A549 (cell line): Measurements from ENCODE around the gene HBG1. TPM values are rescaled to one million over a fixed set of nuclear protein-coding genes. Genes with fewer than 3 reads are reported as not detected.
"Not testable (repeated sequence)": the region's sequence is repeated elsewhere in the genome, so short reads cannot be mapped to it uniquely, and the experiment has no call there.

ENCODE experiments used
- ATAC-seq, 2 experiments: fragments of 200-7000 bp in 1 of 2; fragments of >200 bp in 1 of 2; cut with Nextera tagmentation in 1 of 2; cut with Tn5 transposase in 1 of 2; 3 replicates each; pipeline versions ENCODE4 v1.8.0 to v1.9.1; 2018 to 2020; ENCODE audit warnings: mild to moderate bottlenecking in 1 of 2, moderate library complexity in 1 of 2
- CTCF ChIA-PET: fragments of 300-600 bp; sonication (Branson Sonifier 250); formaldehyde crosslinking; extraction: SDS; loops from one replicate; lab custom pipeline; 2021; ENCODE audit warnings: antibody characterized with exemption, inconsistent platforms; lab: Yijun Ruan, JAX
- POLR2A ChIA-PET: fragments of 350-600 bp; formaldehyde crosslinking; extraction: SDS; loops from one replicate; lab custom pipeline; 2021; ENCODE audit warnings: antibody characterized with exemption, inconsistent platforms; lab: Yijun Ruan, JAX
- DNase-seq, 2 experiments: peaks; one replicate each; pipeline versions ENCODE4 v3.0.0 to v3.0.0-alpha.2; 2011 to 2016; ENCODE audit warnings: low read depth in 1 of 2, low spot score in 1 of 2
- FAIRE-seq: peaks from 2 replicates; lab custom pipeline; 2011; peaks lifted over from hg19 to GRCh38; lab: Jason Lieb, UNC
- H3K27ac ChIP-seq, 2 experiments: fragments of >200 bp; sonication (Bioruptor Twin); formaldehyde crosslinking; 3 replicates each; pipeline ENCODE4 v1.5.1; 2016 to 2017
- H3K4me1 ChIP-seq: fragments of >200 bp; sonication (Bioruptor Twin); formaldehyde crosslinking; 3 replicates; pipeline ENCODE4 v1.6.1; 2016
- H3K4me2 ChIP-seq: fragments of >200 bp; sonication (Bioruptor Twin); formaldehyde crosslinking; 3 replicates; pipeline ENCODE4 v1.6.1; 2016
- H3K4me3 ChIP-seq: fragments of >200 bp; sonication (Bioruptor Twin); formaldehyde crosslinking; 3 replicates; pipeline ENCODE4 v1.5.1; 2016
- H3K9me3 ChIP-seq: fragments of >200 bp; sonication (Bioruptor Twin); formaldehyde crosslinking; 3 replicates; pipeline ENCODE4 v1.6.1; 2016
- EHMT2 ChIP-seq: fragments of 200-600 bp; sonication (generic); IDR thresholded peaks from 2 replicates; pipeline ENCODE4 v1.6.1; 2016; ENCODE audit warnings: antibody characterized with exemption, low read depth, mild to moderate bottlenecking, moderate library complexity
- ESRRA ChIP-seq: fragments of 150-350 bp; IDR thresholded peaks from 2 replicates; pipeline ENCODE4 v1.6.1; 2014; ENCODE audit warnings: mild to moderate bottlenecking, low read length, borderline replicate concordance
- FOSL2 ChIP-seq, 2 experiments: fragments of 450-650 bp in 1 of 2; fragments of >200 bp in 1 of 2; sonication (Bioruptor Twin) in 1 of 2; formaldehyde crosslinking; IDR thresholded peaks; 2 replicates each; pipeline versions ENCODE4 v1.5.0 to v1.6.1; 2016 to 2020; ENCODE audit warnings: mild to moderate bottlenecking in 1 of 2, moderate library complexity in 1 of 2
- FOXS1 ChIP-seq: fragments of 250-450 bp; sonication (Bioruptor Pico); IDR thresholded peaks from 2 replicates; pipeline ENCODE4 v1.5.0; 2020; ENCODE audit warnings: mild to moderate bottlenecking, moderate library complexity
- HOXA7 ChIP-seq: fragments of 250-450 bp; sonication (Bioruptor Pico); IDR thresholded peaks from 2 replicates; pipeline ENCODE4 v1.5.0; 2020; ENCODE audit warnings: mild to moderate bottlenecking, moderate library complexity
- HOXB13 ChIP-seq: fragments of 250-450 bp; sonication (Bioruptor Pico); IDR thresholded peaks from 2 replicates; pipeline ENCODE4 v1.5.0; 2020; ENCODE audit warnings: low read depth, mild to moderate bottlenecking, moderate library complexity
- HOXB5 ChIP-seq: fragments of 250-450 bp; sonication (Bioruptor Pico); IDR thresholded peaks from 2 replicates; pipeline ENCODE4 v1.5.0; 2020; ENCODE audit warnings: mild to moderate bottlenecking, moderate library complexity
- MYC ChIP-seq: IDR thresholded peaks from 2 replicates; pipeline ENCODE4 v1.6.1; 2012; ENCODE audit warnings: mild to moderate bottlenecking, inconsistent platforms, low read length, improper control_type of control experiment, borderline replicate concordance
- RARB ChIP-seq: fragments of 250-450 bp; sonication (Bioruptor Pico); IDR thresholded peaks from 2 replicates; pipeline ENCODE4 v1.8.0; 2021; ENCODE audit warnings: mild to moderate bottlenecking, moderate library complexity
- RFX5 ChIP-seq: fragments of 450-650 bp; IDR thresholded peaks from 2 replicates; pipeline ENCODE4 v1.7.1; 2014; ENCODE audit warnings: antibody characterized with exemption, mild to moderate bottlenecking, moderate library complexity
- TFCP2L1 ChIP-seq: fragments of 250-450 bp; sonication (Bioruptor Pico); IDR thresholded peaks from 2 replicates; pipeline ENCODE4 v1.5.0; 2021; ENCODE audit warnings: mild to moderate bottlenecking
- ZC3H11A ChIP-seq: fragments of 450-650 bp; IDR thresholded peaks from 2 replicates; pipeline ENCODE4 v1.6.1; 2014; ENCODE audit warnings: antibody characterized with exemption, mild to moderate bottlenecking
- ZNF302 ChIP-seq: fragments of 250-450 bp; sonication (Bioruptor Pico); IDR thresholded peaks from 2 replicates; pipeline ENCODE4 v1.9.0; 2021; ENCODE audit warnings: inconsistent platforms, mild to moderate bottlenecking, moderate library complexity
- WGBS: methylation state at CpG from one replicate; pipeline ENCODE4 v1.1.6; 2017; ENCODE audit errors: missing lambda C conversion rate; 5-methylcytosine and 5-hydroxymethylcytosine counted together
- polyA plus RNA-seq, 4 experiments: library from polyadenylated mRNA; depleted of rRNA in 3 of 4; stranded (reverse); fragments of >200 nt; fragmentation: RNase III in 1 of 4; extraction: RNeasy Plus Mini Kit Qiagen cat#74134 plus additional on column Dnase treatment in 1 of 4; gene quantifications; 2 replicates in 3 of 4; 3 replicates in 1 of 4; pipeline ENCODE4 v1.2.3, GENCODE V29; 2011 to 2017
- TF ChIP-seq, protein P1 (sequence below): IDR thresholded peaks from 2 replicates; pipeline ENCODE4 v1.6.1; 2012

The HBG1 gene
- polyA plus RNA-seq, 2 of the 4 experiments (the other 2 are of a cell fraction): not detected

DNA sequence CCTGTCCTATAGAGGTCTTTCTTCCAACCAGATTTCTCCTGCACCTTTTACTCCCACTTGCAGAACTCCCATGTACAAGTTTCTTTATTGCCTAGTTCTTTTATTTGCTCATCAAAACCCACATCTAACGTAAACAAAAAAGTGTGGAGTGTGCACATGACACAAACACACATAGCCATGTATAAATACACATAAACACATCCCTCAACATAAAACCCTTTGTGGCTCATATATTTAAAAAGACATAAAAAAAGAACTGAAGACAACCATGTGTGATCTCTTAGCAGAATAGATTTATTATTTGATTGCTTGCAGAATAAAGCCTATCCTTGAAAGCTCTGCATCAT lies 3.2 kb upstream of the HBG1 start (continued):
- TF ChIP-seq RFX5: no peak
- no peak for TF ChIP-seq HOXB13 (CRISPR knock-in tag)
- TF ChIP-seq, protein P1, sequence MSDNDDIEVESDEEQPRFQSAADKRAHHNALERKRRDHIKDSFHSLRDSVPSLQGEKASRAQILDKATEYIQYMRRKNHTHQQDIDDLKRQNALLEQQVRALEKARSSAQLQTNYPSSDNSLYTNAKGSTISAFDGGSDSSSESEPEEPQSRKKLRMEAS: no peak
- TF ChIP-seq FOSL2 (IDR thresholded peaks at IDR 0.05): no peak
- TF ChIP-seq FOSL2 (CRISPR knock-in tag; IDR thresholded peaks at IDR 0.05): no peak
- TF ChIP-seq, all 56 proteins: peak for 0

DNA sequence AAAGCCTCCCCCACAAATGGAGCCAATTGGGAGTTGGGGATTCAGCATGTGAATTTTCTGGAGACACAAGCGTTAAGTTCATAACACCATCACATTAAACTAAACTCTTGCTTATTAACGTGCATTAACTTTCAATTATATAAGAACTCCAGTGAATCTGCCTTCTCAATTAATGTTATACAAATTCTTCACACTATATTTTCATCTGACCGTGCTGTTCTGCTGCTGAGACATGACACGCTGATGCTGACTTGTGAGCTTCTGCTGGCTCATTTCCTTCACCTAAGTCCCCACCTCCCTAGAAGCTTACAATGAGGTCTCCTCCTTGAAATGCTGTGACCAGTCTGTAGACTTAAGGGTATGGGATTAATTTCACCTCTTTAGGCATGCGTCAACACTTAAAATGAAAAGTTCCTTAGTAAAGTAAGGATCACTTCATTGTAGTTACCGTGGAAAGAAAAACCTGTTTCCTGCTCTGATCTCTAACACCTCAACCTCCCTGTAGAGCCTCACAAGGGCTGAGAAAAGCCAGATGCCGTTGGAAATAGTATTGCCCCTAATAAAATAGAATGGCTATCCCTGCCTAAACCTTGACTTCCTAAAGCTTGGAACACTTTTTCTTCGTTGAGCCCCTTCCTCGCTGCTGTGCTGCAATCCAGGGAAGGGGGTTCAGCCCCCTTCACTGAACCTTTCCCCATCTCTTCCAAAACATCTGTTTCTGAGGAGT lies 2.7 kb upstream of the HBG1 start:
- H3K9me3 ChIP-seq: no peaks in the 10 kb centered on the region
- no peak for ATAC-seq
- no peak overlapping the region for H3K4me3 ChIP-seq
- no peak for TF ChIP-seq HOXA7 (CRISPR knock-in tag)
- FAIRE-seq: no peak
- POLR2A ChIA-PET: no interaction called here
- 43% methylated on average over 9 of the region's 9 CpGs for WGBS
- no peaks in the 10 kb centered on the region for H3K4me1 ChIP-seq
- CTCF ChIA-PET: no interaction called here
- DNase-seq: no peak
- no peak overlapping the region for H3K27ac ChIP-seq
- H3K4me2 ChIP-seq: no peak overlapping the region

DNA sequence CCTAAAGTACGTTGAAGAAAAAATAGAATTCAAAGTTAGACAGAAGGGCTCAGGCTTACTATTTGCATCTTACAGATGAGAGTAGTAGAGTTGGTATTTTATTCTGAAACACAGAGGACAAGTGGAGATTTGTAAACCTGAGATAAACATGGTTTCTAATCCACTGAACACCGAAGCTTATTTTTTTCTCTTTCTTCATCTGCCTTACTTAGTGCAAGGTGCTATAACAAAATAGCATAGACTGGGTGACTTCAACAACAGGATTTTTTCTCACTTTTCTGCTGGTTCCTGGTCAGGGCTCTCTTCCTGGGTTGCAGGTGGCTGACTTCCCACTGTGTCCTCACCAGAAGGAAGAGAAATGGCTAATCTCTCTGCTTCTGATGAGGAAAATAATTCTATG lies 2.1 kb upstream of the HBG1 start:
- TF ChIP-seq TFCP2L1 (CRISPR knock-in tag): no peak
- no peak for TF ChIP-seq HOXB5
- TF ChIP-seq ZNF302: no peak
- TF ChIP-seq EHMT2: no peak
- no peak for TF ChIP-seq ESRRA
- TF ChIP-seq MYC: no peak
- TF ChIP-seq FOXS1: no peak
- no peak for TF ChIP-seq RARB (CRISPR knock-in tag)
- TF ChIP-seq RFX5: no peak
- TF ChIP-seq FOSL2 (IDR thresholded peaks at IDR 0.05): no peak
- no peak for TF ChIP-seq FOSL2 (CRISPR knock-in tag; IDR thresholded peaks at IDR 0.05)
- H3K9me3 ChIP-seq: no peaks in the 10 kb centered on the region
- ChIA-PET CTCF (no interaction called here), POLR2A (no interaction called here)
- H3K4me1 ChIP-seq: no peaks in the 10 kb centered on the region
- DNase-seq (no peak), ATAC-seq (no peak), FAIRE-seq (no peak)
- no peak overlapping the region for H3K27ac ChIP-seq
- no peak overlapping the region for H3K4me3 ChIP-seq
- H3K4me2 ChIP-seq: no peak overlapping the region
- 2% methylated on average over 2 of the region's 2 CpGs for WGBS

DNA sequence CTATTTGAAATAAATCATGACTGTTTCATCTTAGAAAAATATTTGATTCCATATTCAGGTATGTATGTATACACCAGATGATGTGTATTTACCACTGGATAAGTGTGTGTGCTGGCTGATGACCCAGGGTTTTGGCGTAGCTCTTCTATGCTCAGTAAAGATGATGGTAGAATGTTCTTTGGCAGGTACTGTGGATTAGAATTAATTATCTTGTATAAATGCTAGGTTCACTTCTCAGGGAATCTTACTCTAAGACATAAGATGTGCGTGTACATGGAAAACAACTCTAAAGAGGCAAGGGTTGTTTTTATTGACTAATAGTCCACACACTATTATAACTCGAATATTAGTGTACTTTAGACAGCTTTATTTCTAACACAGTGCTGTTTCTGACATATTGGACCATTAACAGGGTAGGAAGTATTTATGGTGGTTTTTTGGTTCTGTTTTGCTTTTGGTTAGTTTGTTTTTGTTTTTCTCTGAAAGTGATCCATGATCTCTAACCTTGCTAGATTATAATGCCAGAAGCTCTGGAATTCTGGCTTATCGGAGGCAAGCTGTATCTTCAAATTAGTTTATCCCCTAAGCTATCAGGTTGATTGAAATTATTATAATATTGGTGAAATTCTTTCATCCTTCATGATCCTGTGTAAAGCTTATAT lies 1.0 kb upstream of the HBG1 start:
- no peak for FAIRE-seq
- Histone ChIP-seq H3K9me3 (no peaks in the 10 kb centered on the region), H3K4me3 (no peak overlapping the region), H3K4me2 (no peak overlapping the region), H3K4me1 (no peaks in the 10 kb centered on the region), H3K27ac (no peak overlapping the region)
- TF ChIP-seq ZC3H11A: no peak
- ChIA-PET POLR2A (no interaction called here), CTCF (interaction anchor here (0.6 kb wide), 1 partner anchor 21 kb away, joined by 4 read pairs; no protein-coding TSS in a partner anchor)
- 67% methylated on average over 4 of the region's 4 CpGs for WGBS
- ATAC-seq: no peak
- no peak for DNase-seq

DNA sequence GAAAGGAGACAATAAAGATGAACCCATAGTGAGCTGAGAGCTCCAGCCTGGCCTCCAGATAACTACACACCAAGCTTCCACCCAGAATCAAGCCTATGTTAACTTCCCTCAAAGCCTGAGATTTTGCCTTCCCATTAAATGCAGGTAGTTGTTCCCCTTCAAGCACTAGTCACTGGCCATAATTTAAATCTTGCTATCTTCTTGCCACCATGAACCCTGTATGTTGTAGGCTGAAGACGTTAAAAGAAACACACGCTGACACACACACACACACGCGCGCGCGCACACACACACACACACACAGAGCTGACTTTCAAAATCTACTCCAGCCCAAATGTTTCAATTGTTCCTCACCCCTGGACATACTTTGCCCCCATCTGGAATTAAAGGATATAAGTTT lies 1.2 kb downstream of the HBG1 start:
- ATAC-seq, CTCF ChIA-PET, POLR2A ChIA-PET, H3K27ac ChIP-seq, H3K4me2 ChIP-seq, DNase-seq, H3K4me3 ChIP-seq, FAIRE-seq, H3K9me3 ChIP-seq, H3K4me1 ChIP-seq: not testable (repeated sequence)
- WGBS: 90% methylated on average over 7 of the region's 7 CpGs
